ENCODE results near the gene SEC22C. TPM values are rescaled to one million over a fixed set of nuclear protein-coding genes. Genes with fewer than 3 reads are reported as not detected.

The SEC22C gene
- total and polyA plus RNA-seq, 7 experiments from 2014 or later: 38.0 to 54.8 (median 50.4) TPM

DNA sequence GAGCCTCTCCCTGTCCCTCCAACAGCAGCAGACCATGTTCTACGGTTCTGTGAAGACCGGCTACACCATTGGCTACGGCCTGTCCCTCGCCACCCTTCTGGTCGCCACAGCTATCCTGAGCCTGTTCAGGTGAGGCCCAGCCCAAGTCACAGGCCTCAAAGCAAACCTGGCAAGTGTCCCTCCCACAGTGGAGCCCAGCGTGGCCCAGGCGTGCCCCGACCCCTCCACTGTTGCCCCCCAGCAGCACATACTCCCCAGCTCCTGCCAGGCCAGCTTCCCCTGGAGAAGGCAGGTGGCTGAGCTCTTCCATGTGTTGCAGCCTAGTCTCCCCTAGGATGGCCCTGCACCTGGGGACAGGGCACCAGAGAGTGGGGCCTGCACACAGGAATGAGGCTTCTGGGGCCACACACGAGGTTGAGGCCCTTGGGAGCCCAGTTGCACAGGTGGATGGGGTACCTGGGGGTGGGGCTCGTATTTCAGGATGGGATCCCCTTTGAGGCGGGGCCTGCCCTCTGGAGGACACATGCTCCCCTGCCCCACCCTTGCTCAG is 54.3 kb downstream of the SEC22C start:
- Histone ChIP-seq H3K9me3 (ENCODE audit: control insufficient read depth in 2 of 3, low read length in 3 of 3) (no peaks in the 10 kb centered on the region), H3K36me3 (ENCODE audit: control insufficient read depth in 2 of 3, insufficient read depth in 3 of 3, low read length in 3 of 3) (peaks cover 0 to 38% (median 4%) of the 10 kb centered on the region in 3 experiments), H3K27me3 (ENCODE audit: control insufficient read depth in 2 of 2, insufficient read depth in 2 of 2, low read length in 2 of 2) (no peaks in the 10 kb centered on the region), H3K4me1 (ENCODE audit: control insufficient read depth in 2 of 2, insufficient read depth in 2 of 2, low read length in 2 of 2) (peaks cover 45 to 65% of the 10 kb centered on the region in 2 donors), H3K4me3 (ENCODE audit: low read length) (no peak overlapping the region), H3K27ac (ENCODE audit: low read depth, low read length) (peak overlapping the region; percentile 60)
- peaks cover 46 to 88% (median 74%) of the 10 kb centered on the region in 7 donors for H3K4me1 Mint-ChIP-seq
- intact Hi-C loops (cut with micrococcal nuclease): loop anchor here in 1 of 2 donors (1.0 kb wide), 1 partner anchor 8 kb away; no protein-coding TSS in a partner anchor
- H3K4me3 Mint-ChIP-seq: peak overlapping the region; percentile 66 to 86 (median 73)
- peaks cover 0 to 4% (median 0%) of the 10 kb centered on the region in 11 donors for H3K9me3 Mint-ChIP-seq
- POLR2A ChIA-PET: interaction anchor here (0.8 to 3.6 kb wide), 6 partner anchors 9 to 25 kb away, joined by 3 to 26 read pairs (median 6); partner anchors contain the start of gene VIPR1
- ATAC-seq (no peak), DNase-seq (no peak)
- CTCF ChIA-PET: interaction anchor here (1.0 to 1.7 kb wide), 8 partner anchors 9 to 25 kb away, joined by 3 to 12 read pairs (median 4); partner anchors contain the start of gene VIPR1
- no peaks in the 10 kb centered on the region for H3K27me3 Mint-ChIP-seq
- H3K27ac Mint-ChIP-seq: peak overlapping the region; percentile 86 to 99 (median 92)
- peaks cover 7 to 45% (median 18%) of the 10 kb centered on the region in 5 donors for H3K36me3 Mint-ChIP-seq

GRCh38 chr3:42526616-42527367 is 55.0 kb downstream of the SEC22C start:
- Mint-ChIP-seq H3K36me3 (peaks cover 6 to 40% (median 17%) of the 10 kb centered on the region in 5 donors), H3K27me3 (no peaks in the 10 kb centered on the region), H3K4me1 (peaks cover 39 to 83% (median 67%) of the 10 kb centered on the region in 7 donors), H3K9me3 (peaks cover 0 to 4% (median 0%) of the 10 kb centered on the region in 11 donors), H3K27ac (peak overlapping the region; percentile 86 to 99 (median 92)), H3K4me3 (peak overlapping the region; percentile 66 to 86 (median 73))
- Histone ChIP-seq H3K4me3 (ENCODE audit: low read length) (peak overlapping the region; percentile 23), H3K27ac (ENCODE audit: low read depth, low read length) (peak overlapping the region; percentile 60), H3K9me3 (ENCODE audit: control insufficient read depth in 2 of 3, low read length in 3 of 3) (no peaks in the 10 kb centered on the region), H3K27me3 (ENCODE audit: control insufficient read depth in 2 of 2, insufficient read depth in 2 of 2, low read length in 2 of 2) (no peaks in the 10 kb centered on the region), H3K4me1 (ENCODE audit: control insufficient read depth in 2 of 2, insufficient read depth in 2 of 2, low read length in 2 of 2) (peaks cover 42 to 59% of the 10 kb centered on the region in 2 donors), H3K36me3 (ENCODE audit: control insufficient read depth in 2 of 3, insufficient read depth in 3 of 3, low read length in 3 of 3) (peaks cover 0 to 33% (median 4%) of the 10 kb centered on the region in 3 experiments)
- ATAC-seq (peak; percentile 77), DNase-seq (peak in 7 of 9 donors; percentile 36 to 51 (median 44))
- ChIA-PET CTCF (interaction anchor here (0.9 to 1.7 kb wide), 11 partner anchors 9 to 784 kb away, joined by 3 to 12 read pairs (median 4); partner anchors contain the start of gene VIPR1), POLR2A (interaction anchor here (0.8 to 3.6 kb wide), 7 partner anchors 10 to 26 kb away, joined by 3 to 26 read pairs (median 5); partner anchors contain the start of gene VIPR1)
- intact Hi-C loops (cut with micrococcal nuclease): loop anchor here in 1 of 2 donors (1.0 kb wide), 1 partner anchor 7 kb away; no protein-coding TSS in a partner anchor

DNA sequence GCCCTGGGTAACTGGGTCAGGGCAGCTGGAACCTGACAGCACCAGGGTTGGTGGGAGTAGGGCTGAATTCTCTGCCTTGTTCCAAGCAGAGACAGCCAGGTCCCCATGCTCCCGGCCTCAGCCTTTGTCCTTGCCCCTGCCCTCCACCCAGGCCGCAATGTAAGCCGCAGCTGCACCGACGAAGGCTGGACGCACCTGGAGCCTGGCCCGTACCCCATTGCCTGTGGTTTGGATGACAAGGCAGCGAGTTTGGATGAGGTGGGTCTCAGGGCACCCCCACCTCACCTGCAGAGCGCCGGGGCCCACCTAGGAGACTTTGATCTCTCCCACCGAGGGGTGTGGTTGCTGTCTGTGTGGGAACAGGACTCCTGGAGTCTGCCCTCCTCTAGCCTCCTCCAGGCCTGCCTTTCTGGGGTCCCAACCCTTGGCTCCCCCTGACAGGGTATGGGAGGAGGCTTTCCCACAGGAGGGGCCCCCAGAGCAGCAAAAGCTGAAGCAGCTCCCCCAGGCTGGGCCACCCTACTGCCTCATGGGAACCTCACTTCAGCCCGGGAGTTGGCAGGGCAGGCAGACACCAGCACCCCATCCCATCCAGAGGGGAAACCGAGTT is 55.9 kb downstream of the SEC22C start:
- DNase-seq: no peak
- H3K27me3 Mint-ChIP-seq: no peaks in the 10 kb centered on the region
- peaks cover 0 to 29% (median 4%) of the 10 kb centered on the region in 3 experiments for H3K36me3 ChIP-seq (ENCODE audit: control insufficient read depth in 2 of 3, insufficient read depth in 3 of 3, low read length in 3 of 3)
- peaks cover 41 to 80% (median 64%) of the 10 kb centered on the region in 7 donors for H3K4me1 Mint-ChIP-seq
- ChIA-PET POLR2A (interaction anchor here (1.1 to 3.6 kb wide), 5 partner anchors 10 to 24 kb away, joined by 3 to 26 read pairs (median 6); partner anchors contain the start of gene VIPR1), CTCF (interaction anchor here (1.0 to 3.7 kb wide), 8 partner anchors 8 to 24 kb away, joined by 3 to 23 read pairs (median 6); partner anchors contain the start of gene VIPR1)
- intact Hi-C loops (cut with micrococcal nuclease): no loop called here
- H3K27me3 ChIP-seq (ENCODE audit: control insufficient read depth in 2 of 2, insufficient read depth in 2 of 2, low read length in 2 of 2): no peaks in the 10 kb centered on the region
- H3K9me3 ChIP-seq (ENCODE audit: control insufficient read depth in 2 of 3, low read length in 3 of 3): no peaks in the 10 kb centered on the region
- peak overlapping the region; percentile 60 for H3K27ac ChIP-seq (ENCODE audit: low read depth, low read length)
- H3K4me1 ChIP-seq (ENCODE audit: control insufficient read depth in 2 of 2, insufficient read depth in 2 of 2, low read length in 2 of 2): peaks cover 35 to 52% of the 10 kb centered on the region in 2 donors
- H3K4me3 Mint-ChIP-seq: peak overlapping the region in 2 of 10 donors; percentile 7 to 86
- H3K27ac Mint-ChIP-seq: peak overlapping the region; percentile 86 to 97 (median 90)
- peaks cover 0 to 4% (median 0%) of the 10 kb centered on the region in 11 donors for H3K9me3 Mint-ChIP-seq
- no peak overlapping the region for H3K4me3 ChIP-seq (ENCODE audit: low read length)
- H3K36me3 Mint-ChIP-seq: peaks cover 9 to 38% (median 11%) of the 10 kb centered on the region in 5 donors
- ATAC-seq: no peak

GRCh38 chr3:42525212-42525611 is 56.6 kb downstream of the SEC22C start:
- intact Hi-C loops (cut with micrococcal nuclease): no loop called here
- Mint-ChIP-seq H3K4me3 (no peak overlapping the region), H3K9me3 (peaks cover 0 to 2% (median 0%) of the 10 kb centered on the region in 11 donors), H3K27me3 (no peaks in the 10 kb centered on the region), H3K4me1 (peaks cover 41 to 80% (median 64%) of the 10 kb centered on the region in 7 donors), H3K27ac (peak overlapping the region in 8 of 9 donors; percentile 71 to 95 (median 84)), H3K36me3 (peaks cover 8 to 36% (median 11%) of the 10 kb centered on the region in 5 donors)
- ChIA-PET POLR2A (interaction anchor here (3.6 kb wide), 1 partner anchor 15 kb away, joined by 26 read pairs; no protein-coding TSS in a partner anchor), CTCF (interaction anchor here (3.7 kb wide), 1 partner anchor 11 kb away, joined by 23 read pairs; no protein-coding TSS in a partner anchor)
- no peak for ATAC-seq
- Histone ChIP-seq H3K27ac (ENCODE audit: low read depth, low read length) (peak overlapping the region; percentile 60), H3K4me1 (ENCODE audit: control insufficient read depth in 2 of 2, insufficient read depth in 2 of 2, low read length in 2 of 2) (peaks cover 34 to 52% of the 10 kb centered on the region in 2 donors), H3K9me3 (ENCODE audit: control insufficient read depth in 2 of 3, low read length in 3 of 3) (no peaks in the 10 kb centered on the region), H3K27me3 (ENCODE audit: control insufficient read depth in 2 of 2, insufficient read depth in 2 of 2, low read length in 2 of 2) (no peaks in the 10 kb centered on the region), H3K4me3 (ENCODE audit: low read length) (no peak overlapping the region), H3K36me3 (ENCODE audit: control insufficient read depth in 2 of 3, insufficient read depth in 3 of 3, low read length in 3 of 3) (peaks cover 0 to 28% (median 4%) of the 10 kb centered on the region in 3 experiments)
- no peak for DNase-seq

DNA sequence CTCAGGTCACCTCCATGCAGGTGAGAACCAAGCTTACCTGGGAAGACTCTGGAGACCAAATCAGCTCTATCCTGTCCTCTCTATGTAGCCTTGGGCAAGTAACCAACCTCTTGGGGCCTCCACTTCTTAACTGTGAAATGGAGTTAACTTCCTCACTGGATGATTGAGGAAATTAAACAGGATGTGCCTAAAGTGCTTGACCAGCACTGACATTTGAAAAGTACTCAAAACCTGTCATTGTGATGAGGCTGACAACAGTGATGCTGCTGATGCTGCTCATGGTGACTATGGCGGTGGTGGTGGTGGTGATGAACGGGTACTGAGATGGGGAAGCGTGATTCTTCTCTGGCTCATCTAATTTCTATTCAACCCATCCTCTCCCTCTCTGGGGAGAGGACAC is 57.0 kb downstream of the SEC22C start:
- Mint-ChIP-seq H3K9me3 (no peaks in the 10 kb centered on the region), H3K4me1 (peaks cover 41 to 80% (median 64%) of the 10 kb centered on the region in 7 donors), H3K4me3 (peak overlapping the region in 1 of 10 donors; percentile 23), H3K27ac (peak overlapping the region; percentile 38 to 95 (median 83)), H3K36me3 (peaks cover 3 to 39% (median 12%) of the 10 kb centered on the region in 5 donors), H3K27me3 (no peaks in the 10 kb centered on the region)
- Histone ChIP-seq H3K27ac (ENCODE audit: low read depth, low read length) (peak overlapping the region; percentile 40), H3K4me3 (ENCODE audit: low read length) (no peak overlapping the region), H3K9me3 (ENCODE audit: control insufficient read depth in 2 of 3, low read length in 3 of 3) (no peaks in the 10 kb centered on the region), H3K27me3 (ENCODE audit: control insufficient read depth in 2 of 2, insufficient read depth in 2 of 2, low read length in 2 of 2) (no peaks in the 10 kb centered on the region), H3K36me3 (ENCODE audit: control insufficient read depth in 2 of 3, insufficient read depth in 3 of 3, low read length in 3 of 3) (peaks cover 0 to 28% (median 4%) of the 10 kb centered on the region in 3 experiments), H3K4me1 (ENCODE audit: control insufficient read depth in 2 of 2, insufficient read depth in 2 of 2, low read length in 2 of 2) (peaks cover 29 to 52% of the 10 kb centered on the region in 2 donors)
- DNase-seq (no peak), ATAC-seq (peak; percentile 30)
- ChIA-PET POLR2A (interaction anchor here (0.7 to 3.6 kb wide), 3 partner anchors 12 to 23 kb away, joined by 3 to 26 read pairs (median 8); partner anchors contain the start of gene VIPR1), CTCF (interaction anchor here (0.6 to 3.7 kb wide), 3 partner anchors 12 to 129 kb away, joined by 3 to 23 read pairs (median 3); no protein-coding TSS in a partner anchor)
- intact Hi-C loops (cut with micrococcal nuclease): no loop called here

All from naive thymus-derived CD4-positive, alpha-beta T cell (primary cell).